Fibroblast of villous mesenchyme (primary cell): ENCODE data around the gene IPMK. TPM values are rescaled to one million over a fixed set of nuclear protein-coding genes. Genes with fewer than 3 reads are reported as not detected.

Experiments
- DNase-seq: peaks from one replicate; pipeline ENCODE4 v3.0.0-alpha.2; 2010; ENCODE audit warnings: low read depth
- H3K4me3 ChIP-seq: 2 replicates; pipeline ENCODE4 v1.5.1; 2011; ENCODE audit warnings: low read depth, mild to moderate bottlenecking, low read length
- CTCF ChIP-seq: IDR thresholded peaks from 2 replicates; pipeline ENCODE4 v1.5.1; 2012; ENCODE audit warnings: low read depth, mild to moderate bottlenecking, low read length; ENCODE audit not compliant: insufficient read depth
- total RNA-seq: library from RNA; depleted of rRNA; stranded (reverse); fragments of >200 nt; gene quantifications from 2 replicates; pipeline ENCODE4 v1.2.3, GENCODE V29; 2012

IPMK gene
- total RNA-seq, result 4.5 and 7.8 TPM in 2 replicates

GRCh38 chr10:58267713-58268453, at the start of gene IPMK:
TSS of gene IPMK (minus strand) at chr10:58267894. CDS start at chr10:58267611, 283 bp downstream.
- peak within 1 kb of the TSS; percentile 84 for H3K4me3 ChIP-seq
- peak; percentile 94 for DNase-seq
- TF ChIP-seq CTCF, result no peak

GRCh38 chr10:58316874-58317273, 49.2 kb upstream of the IPMK start:
- DNase-seq, result no peak
- H3K4me3 ChIP-seq, result no peak overlapping the region
- no peak for TF ChIP-seq CTCF

GRCh38 chr10:58311026-58311425, 43.3 kb upstream of the IPMK start:
- no peak for TF ChIP-seq CTCF
- no peak for DNase-seq
- H3K4me3 ChIP-seq, result no peak overlapping the region

GRCh38 chr10:58307676-58308075, 40.0 kb upstream of the IPMK start:
- no peak overlapping the region for H3K4me3 ChIP-seq
- TF ChIP-seq CTCF, result no peak
- DNase-seq, result no peak

GRCh38 chr10:58305821-58306220, 38.1 kb upstream of the IPMK start:
- no peak for DNase-seq
- no peak overlapping the region for H3K4me3 ChIP-seq
- no peak for TF ChIP-seq CTCF

- no peak for TF ChIP-seq CTCF
- no peak overlapping the region for H3K4me3 ChIP-seq
- DNase-seq, result no peak
Measured at GRCh38 chr10:58304099-58304633, 36.5 kb upstream of the IPMK start.

GRCh38 chr10:58302254-58302653, 34.6 kb upstream of the IPMK start:
- TF ChIP-seq CTCF, result no peak
- H3K4me3 ChIP-seq, result no peak overlapping the region
- no peak for DNase-seq
